GM19099 (cell line): ENCODE data around the gene WAS.
A peak's percentile ranks its signal among the peaks of the same experiment; 100 is the strongest.

ENCODE experiments used
- POLR2A ChIP-seq: IDR thresholded peaks from 3 replicates; pipeline ENCODE4 v1.6.1; 2011; ENCODE audit warnings: low read depth; ENCODE audit not compliant: insufficient read length; ENCODE audit errors: extremely low read depth

The WAS gene

GRCh38 chrX:48685416-48685815 is 1.8 kb downstream of the WAS start:
- no peak for TF ChIP-seq POLR2A

DNA sequence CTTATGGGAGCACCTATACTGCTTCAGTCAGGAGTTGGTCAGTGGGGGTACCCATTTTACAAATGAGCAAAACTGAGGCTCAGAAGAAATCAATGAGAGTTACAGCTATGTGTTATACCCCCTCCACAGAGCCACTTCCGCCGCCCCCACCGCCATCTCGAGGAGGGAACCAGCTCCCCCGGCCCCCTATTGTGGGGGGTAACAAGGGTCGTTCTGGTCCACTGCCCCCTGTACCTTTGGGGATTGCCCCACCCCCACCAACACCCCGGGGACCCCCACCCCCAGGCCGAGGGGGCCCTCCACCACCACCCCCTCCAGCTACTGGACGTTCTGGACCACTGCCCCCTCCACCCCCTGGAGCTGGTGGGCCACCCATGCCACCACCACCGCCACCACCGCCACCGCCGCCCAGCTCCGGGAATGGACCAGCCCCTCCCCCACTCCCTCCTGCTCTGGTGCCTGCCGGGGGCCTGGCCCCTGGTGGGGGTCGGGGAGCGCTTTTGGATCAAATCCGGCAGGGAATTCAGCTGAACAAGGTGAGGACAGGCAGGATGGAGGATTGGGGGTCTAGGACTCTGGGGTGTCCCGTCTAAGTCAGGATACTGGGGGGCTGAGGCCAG is 5.0 kb downstream of the WAS start:
- TF ChIP-seq POLR2A: no peak

DNA sequence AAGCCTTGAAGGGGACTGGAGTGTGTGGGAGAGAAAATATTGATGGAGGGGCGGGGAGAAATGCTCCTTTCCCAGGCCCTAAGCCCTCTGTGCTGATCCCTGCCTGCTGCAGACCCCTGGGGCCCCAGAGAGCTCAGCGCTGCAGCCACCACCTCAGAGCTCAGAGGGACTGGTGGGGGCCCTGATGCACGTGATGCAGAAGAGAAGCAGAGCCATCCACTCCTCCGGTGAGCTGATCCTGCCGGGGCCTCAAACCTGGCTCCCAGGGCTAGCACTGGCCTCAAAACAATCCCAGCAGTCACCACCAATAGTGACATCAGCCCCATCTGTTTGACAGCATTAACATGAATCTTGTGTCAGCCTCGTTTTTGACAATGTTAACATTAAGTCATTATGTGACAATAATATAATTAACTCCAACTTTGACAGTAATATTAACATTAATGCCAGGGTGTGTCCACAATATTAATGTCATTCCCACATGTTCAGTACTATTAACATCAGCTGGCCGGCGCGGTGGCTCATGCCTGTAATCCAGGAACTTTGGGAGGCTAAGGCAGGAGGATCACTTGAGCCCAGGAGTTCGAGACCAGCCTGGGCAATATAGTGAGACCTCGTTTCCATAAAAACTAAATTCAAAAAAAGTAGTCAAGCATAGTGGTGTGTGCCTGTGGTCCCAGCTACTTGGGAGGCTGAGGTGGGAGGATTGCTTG is 5.8 kb downstream of the WAS start:
- TF ChIP-seq POLR2A: no peak

- TF ChIP-seq POLR2A: no peak
Observed at GRCh38 chrX:48694776-48695533, 11.4 kb downstream of the WAS start.

DNA sequence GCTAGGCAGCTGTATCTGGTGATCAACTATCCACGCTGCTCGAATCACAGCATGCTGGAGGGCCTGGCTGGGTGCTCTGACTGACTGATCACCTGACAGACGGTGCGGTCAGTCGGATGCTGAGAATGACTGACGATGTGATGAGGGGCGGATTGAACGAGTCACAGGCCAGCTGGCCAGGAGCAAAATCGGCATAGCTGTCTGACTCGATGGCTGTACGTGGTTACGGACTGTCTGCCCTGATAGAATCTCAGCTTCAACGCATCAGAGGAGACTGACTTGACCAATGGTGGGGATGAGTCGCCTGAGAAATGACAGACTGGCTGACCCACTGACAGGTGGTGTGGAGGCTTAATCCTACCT is 11.9 kb downstream of the WAS start:
- TF ChIP-seq POLR2A: no peak

- no peak for TF ChIP-seq POLR2A
Observed at GRCh38 chrX:48695925-48696300, 12.3 kb downstream of the WAS start.

DNA sequence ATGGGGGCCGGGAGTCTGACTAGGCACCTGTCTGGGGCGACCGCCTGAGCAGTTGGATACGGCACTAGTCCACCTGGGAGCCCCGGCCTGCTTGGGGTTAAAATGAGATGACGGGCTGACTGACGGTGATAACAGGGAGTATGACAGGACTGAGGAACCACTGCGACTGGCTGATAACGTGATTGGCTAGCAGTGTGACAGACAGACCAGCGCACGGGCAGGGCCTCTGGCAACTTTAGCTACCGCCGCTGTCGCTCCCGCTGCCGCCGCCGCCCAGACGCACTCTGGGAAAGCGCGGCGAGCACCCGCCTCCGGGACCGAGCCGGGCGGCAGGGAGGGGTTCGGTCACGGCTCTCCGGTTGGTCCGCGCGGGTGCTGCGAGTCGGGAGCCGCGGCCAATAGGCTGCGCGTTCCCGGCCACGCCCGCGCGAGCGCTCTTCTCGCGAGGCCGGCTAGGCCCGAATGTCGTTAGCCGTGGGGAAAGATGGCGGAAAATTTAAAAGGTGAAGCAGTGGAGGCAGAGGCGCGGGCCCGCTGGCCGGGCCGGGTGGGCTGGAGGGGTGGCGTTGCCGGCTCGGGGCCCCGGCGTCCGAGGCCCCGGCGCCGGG is 12.8 kb downstream of the WAS start, which contains the start of gene SUV39H1:
SUV39H1 (plus strand) TSS at position 434 of the 608 bp plus-strand sequence; CDS start at position 485, 51 bp downstream.
- TF ChIP-seq POLR2A: peak; percentile 72

DNA sequence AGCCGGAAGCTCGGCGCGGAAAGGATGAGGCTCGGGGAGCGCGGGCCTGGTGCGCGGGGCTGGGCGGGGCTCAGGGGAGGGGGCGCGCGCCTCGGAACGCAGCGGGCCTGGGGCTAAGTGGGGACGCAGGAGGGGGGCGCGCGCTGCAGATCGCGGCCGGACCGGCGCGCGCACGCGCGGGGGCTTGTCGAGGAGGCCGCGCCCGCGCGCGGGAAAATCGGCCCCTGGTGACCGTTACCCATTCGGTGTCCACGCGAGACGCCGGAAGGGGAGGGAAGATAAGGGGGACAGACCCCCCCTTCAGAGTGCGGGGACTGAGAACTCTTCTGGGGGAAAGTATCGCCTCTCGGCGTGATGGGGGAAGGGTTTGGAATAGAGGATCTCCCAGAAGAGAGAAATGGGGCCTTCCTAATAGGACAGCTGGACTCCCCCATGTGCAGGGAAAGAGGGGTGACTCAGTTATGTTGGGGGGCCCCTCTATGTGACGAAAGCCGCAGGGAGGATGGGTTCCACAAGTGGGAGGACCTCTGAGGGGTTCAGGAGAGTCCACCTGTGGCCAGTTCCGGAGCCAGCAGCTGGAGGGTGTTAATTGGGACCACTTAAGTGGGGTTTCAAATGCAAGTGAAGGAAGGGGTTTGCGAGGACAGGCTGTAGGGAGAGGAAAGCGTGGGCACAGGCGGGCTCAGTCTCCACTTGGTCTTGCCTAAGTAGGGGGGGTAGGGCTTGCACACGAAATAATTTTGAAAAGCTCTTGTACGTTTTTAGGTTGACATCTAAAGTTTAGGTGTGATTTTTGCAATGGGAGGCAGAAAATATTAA is 13.5 kb downstream of the WAS start:
- no peak for TF ChIP-seq POLR2A

GRCh38 chrX:48698306-48698705 is 14.7 kb downstream of the WAS start:
- TF ChIP-seq POLR2A: no peak

DNA sequence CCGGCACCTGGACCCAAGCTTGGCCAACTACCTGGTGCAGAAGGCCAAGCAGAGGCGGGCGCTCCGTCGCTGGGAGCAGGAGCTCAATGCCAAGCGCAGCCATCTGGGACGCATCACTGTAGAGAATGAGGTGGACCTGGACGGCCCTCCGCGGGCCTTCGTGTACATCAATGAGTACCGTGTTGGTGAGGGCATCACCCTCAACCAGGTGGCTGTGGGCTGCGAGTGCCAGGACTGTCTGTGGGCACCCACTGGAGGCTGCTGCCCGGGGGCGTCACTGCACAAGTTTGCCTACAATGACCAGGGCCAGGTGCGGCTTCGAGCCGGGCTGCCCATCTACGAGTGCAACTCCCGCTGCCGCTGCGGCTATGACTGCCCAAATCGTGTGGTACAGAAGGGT is 16.6 kb downstream of the WAS start:
- no peak for TF ChIP-seq POLR2A

GRCh38 chrX:48700951-48701653 is 17.5 kb downstream of the WAS start:
- TF ChIP-seq POLR2A: no peak

DNA sequence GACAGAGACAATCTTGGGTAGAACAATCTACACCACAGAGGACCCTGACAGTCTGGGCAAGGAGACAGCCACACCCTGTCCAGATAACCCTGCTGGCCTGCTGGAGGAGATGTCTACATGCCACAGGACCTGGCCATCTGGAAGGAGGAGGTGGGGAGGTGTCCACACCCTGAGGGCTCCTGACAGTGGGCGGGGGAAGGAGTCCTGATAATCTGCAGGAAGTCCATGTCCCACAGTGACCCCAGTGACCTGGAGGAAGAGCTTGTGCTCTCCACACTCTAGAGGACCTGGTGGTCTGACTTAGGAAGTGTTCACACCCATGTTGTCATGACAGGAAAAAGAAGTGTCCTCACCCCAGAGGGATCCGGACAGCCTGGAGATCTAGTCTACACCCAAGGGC is 18.4 kb downstream of the WAS start:
- no peak for TF ChIP-seq POLR2A

- TF ChIP-seq POLR2A: no peak
Observed at GRCh38 chrX:48702716-48703115, 19.1 kb downstream of the WAS start.

DNA sequence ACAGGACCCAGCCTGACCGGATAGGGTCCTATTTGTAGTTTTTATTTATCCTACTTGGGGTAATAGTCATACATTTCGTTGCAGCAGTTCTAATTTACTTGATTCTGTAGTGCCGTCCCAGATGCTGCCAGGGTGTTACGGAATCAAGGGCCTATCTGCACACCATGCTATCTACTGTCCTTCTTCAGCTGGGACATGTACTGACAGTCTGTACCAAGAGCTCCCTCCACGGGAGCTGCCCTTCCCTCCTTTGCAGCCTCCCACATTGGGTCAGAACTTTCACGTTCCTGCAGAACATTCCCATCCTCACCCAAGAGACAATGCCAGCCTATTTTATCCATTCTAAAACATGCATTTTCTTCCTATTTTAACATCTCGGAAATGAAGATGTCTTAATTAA is 19.6 kb downstream of the WAS start:
- no peak for TF ChIP-seq POLR2A
